ENCODE results near the gene ACSS1. TPM values are rescaled to one million over a fixed set of nuclear protein-coding genes. Genes with fewer than 3 reads are reported as not detected.

ACSS1 gene
- total and polyA plus RNA-seq, 4 donors = 15.8 to 38.9 (median 26.9) TPM

DNA sequence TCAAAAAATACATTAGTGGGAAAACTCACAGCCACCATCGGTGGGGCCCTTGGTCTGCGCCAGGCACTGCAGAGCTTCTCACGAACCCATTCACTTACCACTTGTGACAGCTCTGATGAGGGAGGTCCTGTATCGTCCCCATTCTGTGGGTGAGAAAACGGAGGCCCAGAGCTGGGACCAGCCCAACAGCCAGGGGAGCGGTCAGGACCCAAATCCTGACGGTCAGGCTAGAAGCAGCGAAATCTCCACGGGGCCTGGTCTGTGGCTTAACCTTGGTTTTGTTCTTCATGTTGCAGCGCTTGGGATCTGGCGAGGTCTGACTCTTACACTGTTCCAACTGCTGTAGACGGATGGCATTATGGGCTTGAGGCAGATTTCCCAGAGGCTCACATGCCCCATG lies 31.7 kb upstream of the ACSS1 start:
- H3K9me3 ChIP-seq (ENCODE audit: control insufficient read depth in 4 of 4, insufficient read depth in 3 of 4, low read length in 3 of 4) = peaks cover 0 to 5% (median 0%) of the 10 kb centered on the region in 4 donors
- no peaks in the 10 kb centered on the region for H3K36me3 ChIP-seq (ENCODE audit: control insufficient read depth in 4 of 4, insufficient read depth in 4 of 4, low read length in 4 of 4)
- 91 to 93% methylated on average over 12 of the region's 12 CpGs for WGBS, 2 donors
- ATAC-seq (ENCODE audit: insufficient read depth, low FRiP score) (no peak), DNase-seq (no peak)
- H3K4me1 ChIP-seq (ENCODE audit: control insufficient read depth in 5 of 5, insufficient read depth in 5 of 5, low read length in 5 of 5) = no peaks in the 10 kb centered on the region
- H3K4me3 ChIP-seq = no peak overlapping the region
- TF ChIP-seq, protein P1, sequence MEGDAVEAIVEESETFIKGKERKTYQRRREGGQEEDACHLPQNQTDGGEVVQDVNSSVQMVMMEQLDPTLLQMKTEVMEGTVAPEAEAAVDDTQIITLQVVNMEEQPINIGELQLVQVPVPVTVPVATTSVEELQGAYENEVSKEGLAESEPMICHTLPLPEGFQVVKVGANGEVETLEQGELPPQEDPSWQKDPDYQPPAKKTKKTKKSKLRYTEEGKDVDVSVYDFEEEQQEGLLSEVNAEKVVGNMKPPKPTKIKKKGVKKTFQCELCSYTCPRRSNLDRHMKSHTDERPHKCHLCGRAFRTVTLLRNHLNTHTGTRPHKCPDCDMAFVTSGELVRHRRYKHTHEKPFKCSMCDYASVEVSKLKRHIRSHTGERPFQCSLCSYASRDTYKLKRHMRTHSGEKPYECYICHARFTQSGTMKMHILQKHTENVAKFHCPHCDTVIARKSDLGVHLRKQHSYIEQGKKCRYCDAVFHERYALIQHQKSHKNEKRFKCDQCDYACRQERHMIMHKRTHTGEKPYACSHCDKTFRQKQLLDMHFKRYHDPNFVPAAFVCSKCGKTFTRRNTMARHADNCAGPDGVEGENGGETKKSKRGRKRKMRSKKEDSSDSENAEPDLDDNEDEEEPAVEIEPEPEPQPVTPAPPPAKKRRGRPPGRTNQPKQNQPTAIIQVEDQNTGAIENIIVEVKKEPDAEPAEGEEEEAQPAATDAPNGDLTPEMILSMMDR (IDR thresholded peaks at IDR 0.05; ENCODE audit: control extremely low read depth, extremely low read depth) = no peak
- no peak overlapping the region for H3K27ac ChIP-seq (ENCODE audit: low read depth in 1 of 2, low read length in 1 of 2)
- peaks cover 7 to 48% (median 21%) of the 10 kb centered on the region in 3 donors for H3K27me3 ChIP-seq (ENCODE audit: control insufficient read depth in 3 of 3, insufficient read depth in 3 of 3, low read length in 2 of 3)
- no peak overlapping the region for H3K9ac ChIP-seq (ENCODE audit: insufficient read depth in 1 of 2, low read length in 2 of 2)

DNA sequence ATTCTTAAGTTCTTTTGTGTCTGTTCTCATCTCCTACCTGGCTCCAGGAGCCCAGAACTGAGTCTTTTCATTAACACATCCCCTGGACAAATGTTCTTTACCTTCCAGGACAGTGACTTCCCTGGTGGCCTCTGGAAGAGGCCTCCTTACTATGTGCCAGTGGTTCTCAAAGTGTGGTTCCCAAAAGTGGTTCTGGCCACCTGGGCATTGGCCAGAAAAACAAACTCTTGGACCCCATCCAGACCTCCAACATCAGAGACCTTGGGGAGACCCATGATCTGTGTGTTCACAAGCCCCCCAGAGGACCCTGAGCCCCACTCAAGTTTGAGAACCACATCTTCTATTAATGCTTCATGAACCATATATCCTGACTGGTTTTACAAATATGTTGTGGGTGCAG lies 31.2 kb upstream of the ACSS1 start:
- Histone ChIP-seq H3K9me3 (ENCODE audit: control insufficient read depth in 4 of 4, insufficient read depth in 3 of 4, low read length in 3 of 4) (peaks cover 0 to 5% (median 0%) of the 10 kb centered on the region in 4 donors), H3K4me1 (ENCODE audit: control insufficient read depth in 5 of 5, insufficient read depth in 5 of 5, low read length in 5 of 5) (peaks cover 0 to 5% (median 0%) of the 10 kb centered on the region in 5 donors), H3K4me3 (no peak overlapping the region), H3K27ac (ENCODE audit: low read depth in 1 of 2, low read length in 1 of 2) (no peak overlapping the region), H3K36me3 (ENCODE audit: control insufficient read depth in 4 of 4, insufficient read depth in 4 of 4, low read length in 4 of 4) (no peaks in the 10 kb centered on the region), H3K27me3 (ENCODE audit: control insufficient read depth in 3 of 3, insufficient read depth in 3 of 3, low read length in 2 of 3) (peaks cover 7 to 54% (median 24%) of the 10 kb centered on the region in 3 donors), H3K9ac (ENCODE audit: insufficient read depth in 1 of 2, low read length in 2 of 2) (no peak overlapping the region)
- no peak for DNase-seq
- TF ChIP-seq, protein P1 (IDR thresholded peaks at IDR 0.05; ENCODE audit: control extremely low read depth, extremely low read depth) = no peak
- no peak for ATAC-seq (ENCODE audit: insufficient read depth, low FRiP score)

DNA sequence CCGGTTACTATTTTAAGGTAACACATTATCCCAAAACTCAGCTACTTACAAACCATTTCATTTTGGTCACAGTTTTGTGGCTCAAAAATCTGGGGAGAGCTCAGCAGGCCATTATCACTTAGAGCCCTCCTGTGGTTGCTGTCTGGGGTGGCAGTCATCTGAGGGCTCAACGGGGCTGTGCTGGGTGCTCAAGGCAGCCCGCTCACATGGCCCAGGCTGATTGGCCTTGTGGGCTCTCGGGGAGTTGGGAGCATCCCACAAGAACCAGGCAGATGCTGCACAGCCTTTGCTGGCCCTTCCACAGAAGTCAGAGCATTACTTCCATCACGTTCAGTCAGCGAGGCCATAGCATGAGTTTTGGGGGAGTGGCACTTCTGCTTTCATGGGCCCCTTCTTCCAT lies 30.3 kb upstream of the ACSS1 start:
- WGBS, 2 donors = 71 to 72% methylated on average over 6 of the region's 6 CpGs

More for the DNA sequence above, 30.3 kb upstream of the ACSS1 start:
- TF ChIP-seq, protein P1 (IDR thresholded peaks at IDR 0.05; ENCODE audit: control extremely low read depth, extremely low read depth) = no peak
- Histone ChIP-seq H3K4me1 (ENCODE audit: control insufficient read depth in 5 of 5, insufficient read depth in 5 of 5, low read length in 5 of 5) (peaks cover 0 to 5% (median 0%) of the 10 kb centered on the region in 5 donors), H3K9me3 (ENCODE audit: control insufficient read depth in 4 of 4, insufficient read depth in 3 of 4, low read length in 3 of 4) (peaks cover 0 to 5% (median 0%) of the 10 kb centered on the region in 4 donors), H3K9ac (ENCODE audit: insufficient read depth in 1 of 2, low read length in 2 of 2) (no peak overlapping the region), H3K36me3 (ENCODE audit: control insufficient read depth in 4 of 4, insufficient read depth in 4 of 4, low read length in 4 of 4) (no peaks in the 10 kb centered on the region), H3K27me3 (ENCODE audit: control insufficient read depth in 3 of 3, insufficient read depth in 3 of 3, low read length in 2 of 3) (peaks cover 8 to 62% (median 32%) of the 10 kb centered on the region in 3 donors), H3K4me3 (no peak overlapping the region), H3K27ac (ENCODE audit: low read depth in 1 of 2, low read length in 1 of 2) (no peak overlapping the region)
- ATAC-seq (ENCODE audit: insufficient read depth, low FRiP score) (no peak), DNase-seq (no peak)

Measured in lung (tissue), 12 donors.